CD4-positive, CD25-positive, alpha-beta regulatory T cell (primary cell): ENCODE results near the gene CFAP20DC. TPM values are rescaled to one million over a fixed set of nuclear protein-coding genes. Genes with fewer than 3 reads are reported as not detected.
A peak's percentile ranks its signal among the peaks of the same experiment; 100 is the strongest.
"Not testable (repeated sequence)": the region's sequence is repeated elsewhere in the genome, so short reads cannot be mapped to it uniquely, and the experiment has no call there.

Experiments
- ATAC-seq, 2 donors: fragments of 150-1000 bp; cut with Tn5 transposase; one replicate each; pipeline ENCODE4 v1.10.0; 2021; ENCODE audit warnings: low read depth in 2 of 2, moderate number of reproducible peaks in 2 of 2, moderate library complexity in 1 of 2
- DNase-seq, 3 donors: peaks; one replicate each; pipeline versions ENCODE4 v3.0.0 to v3.0.0-alpha.2; 2012 to 2022; ENCODE audit warnings: mixed read lengths in 1 of 3
- H3K27ac ChIP-seq: one replicate; pipeline ENCODE4 v1.7.0; 2013; ENCODE audit warnings: mild to moderate bottlenecking, low read length; ENCODE audit not compliant: insufficient read depth, poor library complexity, severe bottlenecking
- H3K27me3 ChIP-seq: one replicate; pipeline ENCODE4 v1.7.0; 2013; ENCODE audit warnings: low read length; ENCODE audit not compliant: control insufficient read depth, insufficient read depth
- H3K36me3 ChIP-seq: one replicate; pipeline ENCODE4 v1.7.0; 2013; ENCODE audit warnings: mild to moderate bottlenecking, low read length, moderate library complexity; ENCODE audit not compliant: control insufficient read depth, insufficient read depth
- H3K4me1 ChIP-seq: 2 replicates; pipeline ENCODE4 v1.7.0; 2013; ENCODE audit warnings: mild to moderate bottlenecking, low read length; ENCODE audit not compliant: insufficient read depth, control insufficient read depth, poor library complexity, severe bottlenecking
- H3K4me3 ChIP-seq: one replicate; pipeline ENCODE4 v1.7.0; 2013; ENCODE audit warnings: low read depth, mild to moderate bottlenecking, low read length, moderate library complexity
- H3K9me3 ChIP-seq, 2 experiments: 1 replicate in 1 of 2; 2 replicates in 1 of 2; pipeline ENCODE4 v1.7.0; 2013; ENCODE audit warnings: low read length in 2 of 2, mild to moderate bottlenecking in 1 of 2, moderate library complexity in 1 of 2; ENCODE audit not compliant: control insufficient read depth in 2 of 2
- H3K27ac Mint-ChIP-seq, 3 donors: one replicate each; pipeline ENCODE4 v1.8.0; 2020 to 2022; ENCODE audit warnings: mild to moderate bottlenecking in 3 of 3, mixed read lengths in 3 of 3, moderate library complexity in 2 of 3
- H3K27me3 Mint-ChIP-seq: one replicate; pipeline ENCODE4 v1.8.0; 2022; ENCODE audit warnings: mild to moderate bottlenecking, mixed read lengths
- H3K36me3 Mint-ChIP-seq: one replicate; pipeline ENCODE4 v1.8.0; 2020; ENCODE audit warnings: mixed read lengths
- H3K4me1 Mint-ChIP-seq, 4 donors: one replicate each; pipeline ENCODE4 v1.8.0; 2020 to 2022; ENCODE audit warnings: mixed read lengths in 4 of 4, mild to moderate bottlenecking in 1 of 4
- H3K4me3 Mint-ChIP-seq, 4 donors: one replicate each; pipeline ENCODE4 v1.8.0; 2020 to 2022; ENCODE audit warnings: mild to moderate bottlenecking in 4 of 4, mixed read lengths in 4 of 4, moderate library complexity in 3 of 4
- H3K9me3 Mint-ChIP-seq, 7 donors: one replicate each; pipeline ENCODE4 v1.8.0; 2020 to 2022; ENCODE audit warnings: mixed read lengths in 7 of 7, mild to moderate bottlenecking in 3 of 7, moderate library complexity in 2 of 7
- polyA plus RNA-seq, 4 donors: library from polyadenylated mRNA; unstranded; fragments of 300-500 nt; fragmentation: Illumina TruSeq; gene quantifications; one replicate each; pipeline ENCODE4 v1.2.3, GENCODE V29; 2021
- total RNA-seq: library from RNA; stranded (reverse); gene quantifications from one replicate; pipeline ENCODE4 v1.2.3, GENCODE V29; 2022

CFAP20DC gene
- total and polyA plus RNA-seq, 5 donors from 2014 or later, result 0.10 to 0.56 (median 0.32) TPM

DNA sequence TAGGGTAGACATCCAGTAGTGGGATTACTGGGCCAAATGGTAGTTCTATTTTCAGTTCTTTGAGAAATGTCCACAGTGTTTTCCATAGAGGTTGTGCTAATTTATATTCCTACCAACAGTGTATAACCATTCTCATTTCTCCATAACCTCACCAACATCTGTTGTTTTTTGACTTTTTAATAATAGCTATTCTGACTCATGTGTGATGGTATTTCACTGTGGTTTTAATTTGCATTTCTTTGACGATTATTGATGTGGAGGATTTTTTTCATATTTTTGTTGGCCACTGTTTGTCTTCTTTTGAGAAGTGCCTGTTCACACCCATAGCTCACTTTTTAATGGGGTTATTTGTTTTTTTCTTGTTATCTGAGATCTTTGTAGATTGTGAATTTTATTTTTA, 125.2 kb downstream of the CFAP20DC start:
- Histone ChIP-seq H3K27me3 (no peaks in the 10 kb centered on the region), H3K9me3 (no peaks in the 10 kb centered on the region), H3K36me3 (no peaks in the 10 kb centered on the region), H3K4me3 (no peak overlapping the region), H3K27ac (no peak overlapping the region), H3K4me1 (no peaks in the 10 kb centered on the region)
- no peak for ATAC-seq
- H3K4me1 Mint-ChIP-seq, result no peaks in the 10 kb centered on the region
- H3K27ac Mint-ChIP-seq, result no peak overlapping the region
- no peak for DNase-seq
- H3K27me3 Mint-ChIP-seq, result no peaks in the 10 kb centered on the region
- no peak overlapping the region for H3K4me3 Mint-ChIP-seq
- H3K9me3 Mint-ChIP-seq, result peaks cover 0 to 8% (median 1%) of the 10 kb centered on the region in 7 donors
- no peaks in the 10 kb centered on the region for H3K36me3 Mint-ChIP-seq

DNA sequence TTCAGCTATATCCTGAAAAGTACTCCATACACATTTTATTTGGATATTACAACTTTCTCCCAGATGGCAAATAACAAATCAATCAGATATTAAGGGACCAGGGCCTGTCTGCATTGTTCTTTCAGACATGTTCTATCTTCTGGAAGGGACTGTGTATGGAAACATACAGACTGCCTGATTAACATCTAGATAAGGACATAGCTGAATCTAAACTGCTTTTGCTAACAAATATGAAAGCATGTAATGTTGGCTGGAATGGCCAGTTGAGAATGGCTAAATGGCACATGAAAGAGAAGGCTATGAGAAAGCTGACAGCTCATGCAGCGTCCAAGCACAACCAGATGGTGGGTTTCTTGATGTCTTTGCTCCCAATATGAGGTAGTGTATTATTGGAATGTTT, 149.4 kb downstream of the CFAP20DC start:
- H3K9me3 ChIP-seq, result no peaks in the 10 kb centered on the region
- H3K27me3 ChIP-seq, result no peaks in the 10 kb centered on the region
- ATAC-seq (no peak), DNase-seq (no peak)
- Mint-ChIP-seq H3K4me1 (peaks cover 0 to 24% (median 6%) of the 10 kb centered on the region in 4 donors), H3K27me3 (peaks cover 6% of the 10 kb centered on the region), H3K36me3 (no peaks in the 10 kb centered on the region), H3K4me3 (peak overlapping the region in 1 of 4 donors; percentile 52), H3K27ac (no peak overlapping the region), H3K9me3 (peaks cover 0 to 11% (median 7%) of the 10 kb centered on the region in 7 donors)
- no peak overlapping the region for H3K4me3 ChIP-seq
- no peaks in the 10 kb centered on the region for H3K36me3 ChIP-seq
- H3K27ac ChIP-seq, result no peak overlapping the region
- peaks cover 21% of the 10 kb centered on the region for H3K4me1 ChIP-seq

GRCh38 chr3:58899953-58900298, 149.9 kb downstream of the CFAP20DC start:
- Mint-ChIP-seq H3K36me3 (no peaks in the 10 kb centered on the region), H3K27me3 (peaks cover 2% of the 10 kb centered on the region), H3K4me1 (peaks cover 0 to 24% (median 6%) of the 10 kb centered on the region in 4 donors), H3K27ac (peak overlapping the region in 1 of 3 donors; percentile 11), H3K9me3 (peaks cover 0 to 14% (median 7%) of the 10 kb centered on the region in 7 donors), H3K4me3 (peak overlapping the region in 2 of 4 donors; percentile 39 to 41)
- ATAC-seq, result no peak
- Histone ChIP-seq H3K4me1 (peaks cover 21% of the 10 kb centered on the region), H3K27me3 (no peaks in the 10 kb centered on the region), H3K4me3 (peak overlapping the region; percentile 34), H3K9me3 (no peaks in the 10 kb centered on the region), H3K36me3 (no peaks in the 10 kb centered on the region), H3K27ac (no peak overlapping the region)
- no peak for DNase-seq

DNA sequence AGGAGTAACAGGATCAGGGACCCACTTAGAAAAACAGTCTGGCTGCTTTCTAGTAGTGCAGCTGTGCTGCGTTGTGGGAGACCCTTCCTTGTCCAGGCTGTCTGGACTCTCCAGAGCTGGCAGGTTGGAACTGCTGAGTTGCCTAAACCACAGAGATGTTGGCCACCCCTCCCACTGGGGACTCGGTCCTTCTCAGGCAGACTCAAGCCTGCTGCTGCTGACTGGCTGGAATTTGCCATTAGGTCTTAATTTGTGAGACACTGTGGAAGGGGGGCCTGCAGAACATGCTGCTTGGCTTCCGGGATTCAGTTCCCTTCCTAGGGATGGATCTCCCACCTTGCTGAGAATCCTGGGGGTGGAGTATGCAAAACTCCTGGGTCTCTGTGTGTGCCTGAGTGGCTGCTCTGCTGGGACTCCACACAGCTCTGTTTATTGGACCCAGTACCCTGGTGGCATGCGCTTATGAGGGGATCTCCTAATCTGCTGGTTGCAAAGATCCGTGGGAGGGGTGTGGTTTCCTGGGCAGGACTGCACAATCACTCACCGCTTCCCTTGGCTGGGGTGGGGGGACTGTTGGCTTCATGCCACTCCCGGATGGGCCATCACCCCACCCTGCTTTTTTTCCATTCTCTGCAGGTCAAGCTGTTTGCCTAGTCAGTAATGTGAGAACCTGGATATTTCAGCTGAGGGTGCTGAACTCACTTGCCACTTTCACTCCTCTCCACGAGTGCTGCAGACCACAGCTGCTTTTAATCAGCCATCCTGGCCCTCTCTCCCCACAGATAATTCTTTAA, 150.5 kb downstream of the CFAP20DC start:
- peak overlapping the region; percentile 23 to 80 (median 40) for H3K4me3 Mint-ChIP-seq
- H3K27me3 Mint-ChIP-seq, result no peaks in the 10 kb centered on the region
- Histone ChIP-seq H3K36me3 (no peaks in the 10 kb centered on the region), H3K27ac (no peak overlapping the region), H3K9me3 (no peaks in the 10 kb centered on the region), H3K4me1 (peaks cover 21% of the 10 kb centered on the region), H3K4me3 (peak overlapping the region; percentile 34), H3K27me3 (no peaks in the 10 kb centered on the region)
- peak overlapping the region in 1 of 3 donors; percentile 14 for H3K27ac Mint-ChIP-seq
- no peaks in the 10 kb centered on the region for H3K36me3 Mint-ChIP-seq
- ATAC-seq (peak in 1 of 2 donors; percentile 53), DNase-seq (peak in 2 of 3 donors; percentile 6 to 63)
- peaks cover 0 to 14% (median 7%) of the 10 kb centered on the region in 7 donors for H3K9me3 Mint-ChIP-seq
- H3K4me1 Mint-ChIP-seq, result peaks cover 0 to 24% (median 6%) of the 10 kb centered on the region in 4 donors

DNA sequence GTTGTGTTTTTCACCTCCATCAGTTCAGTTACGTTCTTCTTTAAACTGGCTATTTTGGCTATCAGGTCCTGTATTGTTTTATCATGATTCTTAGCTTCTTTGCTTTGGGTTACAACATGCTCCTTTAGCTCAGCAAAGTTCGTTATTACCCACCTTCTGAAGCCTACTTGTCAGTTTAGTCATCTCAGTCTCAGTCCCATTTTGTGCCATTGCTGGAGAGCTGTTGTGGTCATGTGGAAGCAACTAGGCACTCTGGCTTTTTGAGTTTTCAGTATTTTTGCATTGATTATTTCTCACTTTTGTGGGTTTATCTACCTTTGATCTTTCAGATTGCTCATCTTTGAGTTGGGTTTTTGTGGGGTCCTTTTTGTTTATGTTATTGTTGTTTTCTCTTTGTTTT, 151.3 kb downstream of the CFAP20DC start:
- no peaks in the 10 kb centered on the region for H3K36me3 Mint-ChIP-seq
- peaks cover 0 to 14% (median 7%) of the 10 kb centered on the region in 7 donors for H3K9me3 Mint-ChIP-seq
- Histone ChIP-seq H3K27me3 (no peaks in the 10 kb centered on the region), H3K9me3 (no peaks in the 10 kb centered on the region), H3K4me1 (peaks cover 21% of the 10 kb centered on the region), H3K4me3 (peak overlapping the region; percentile 4), H3K36me3 (no peaks in the 10 kb centered on the region), H3K27ac (no peak overlapping the region)
- ATAC-seq (no peak), DNase-seq (peak in 1 of 3 donors; percentile 3)
- peaks cover 0 to 24% (median 6%) of the 10 kb centered on the region in 4 donors for H3K4me1 Mint-ChIP-seq
- H3K4me3 Mint-ChIP-seq, result no peak overlapping the region
- H3K27me3 Mint-ChIP-seq, result no peaks in the 10 kb centered on the region
- peak overlapping the region in 2 of 3 donors; percentile 14 to 22 for H3K27ac Mint-ChIP-seq

GRCh38 chr3:58897646-58898045, 152.2 kb downstream of the CFAP20DC start:
- H3K36me3 Mint-ChIP-seq, result no peaks in the 10 kb centered on the region
- ATAC-seq (no peak), DNase-seq (no peak)
- no peaks in the 10 kb centered on the region for H3K27me3 ChIP-seq
- peaks cover 0 to 24% (median 6%) of the 10 kb centered on the region in 4 donors for H3K4me1 Mint-ChIP-seq
- H3K9me3 ChIP-seq, result no peaks in the 10 kb centered on the region
- H3K27ac Mint-ChIP-seq, result no peak overlapping the region
- H3K4me3 ChIP-seq, result no peak overlapping the region
- H3K4me3 Mint-ChIP-seq, result no peak overlapping the region
- peaks cover 0 to 11% (median 7%) of the 10 kb centered on the region in 7 donors for H3K9me3 Mint-ChIP-seq
- no peaks in the 10 kb centered on the region for H3K27me3 Mint-ChIP-seq
- no peak overlapping the region for H3K27ac ChIP-seq
- H3K4me1 ChIP-seq, result peaks cover 21% of the 10 kb centered on the region
- H3K36me3 ChIP-seq, result no peaks in the 10 kb centered on the region

DNA sequence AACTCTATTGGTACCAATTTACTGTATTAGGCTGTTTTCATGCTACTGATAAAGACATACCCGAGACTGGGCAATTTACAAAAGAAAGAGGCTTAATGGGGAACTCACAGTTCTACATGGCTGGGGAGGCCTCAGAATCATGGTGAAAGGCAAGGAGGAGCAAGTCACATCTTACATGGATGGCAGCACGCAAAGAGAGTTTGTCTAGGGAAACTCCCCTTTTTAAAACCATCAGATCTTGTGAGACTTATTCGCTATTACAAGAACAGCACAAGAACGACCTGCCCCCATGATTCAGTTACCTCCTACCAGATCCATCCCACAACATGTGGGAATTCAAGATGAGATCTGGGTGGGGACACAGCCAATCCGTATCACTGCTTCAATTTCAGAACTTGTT, 154.1 kb downstream of the CFAP20DC start:
- not testable (repeated sequence) for H3K36me3 Mint-ChIP-seq, H3K4me3 ChIP-seq, H3K27ac ChIP-seq, H3K27me3 Mint-ChIP-seq, H3K4me3 Mint-ChIP-seq, DNase-seq, ATAC-seq, H3K27ac Mint-ChIP-seq, H3K27me3 ChIP-seq, H3K9me3 ChIP-seq, H3K36me3 ChIP-seq
- H3K4me1 ChIP-seq, result peaks cover 21% of the 10 kb centered on the region
- peaks cover 0 to 11% (median 7%) of the 10 kb centered on the region in 7 donors for H3K9me3 Mint-ChIP-seq
- peaks cover 0 to 24% (median 6%) of the 10 kb centered on the region in 4 donors for H3K4me1 Mint-ChIP-seq

- not testable (repeated sequence) for H3K27ac ChIP-seq, H3K36me3 ChIP-seq, H3K36me3 Mint-ChIP-seq, H3K27me3 Mint-ChIP-seq, DNase-seq, H3K4me3 ChIP-seq, H3K9me3 ChIP-seq, ATAC-seq, H3K4me3 Mint-ChIP-seq, H3K4me1 ChIP-seq, H3K27me3 ChIP-seq, H3K4me1 Mint-ChIP-seq, H3K27ac Mint-ChIP-seq
- peaks cover 0 to 11% (median 7%) of the 10 kb centered on the region in 7 donors for H3K9me3 Mint-ChIP-seq
Measured at GRCh38 chr3:58892526-58892925, 157.3 kb downstream of the CFAP20DC start.
